ENCODE results near the gene ANKRD60. TPM values are rescaled to one million over a fixed set of nuclear protein-coding genes. Genes with fewer than 3 reads are reported as not detected.

Gene ANKRD60
- total RNA-seq, 2 experiments from 2014 or later = not detected

GRCh38 chr20:58179432-58180099 lies 48.9 kb downstream of the ANKRD60 start:
- POLR2A ChIA-PET = no interaction called here
- Histone ChIP-seq H3K4me3 (ENCODE audit: low read depth, low read length, poor library complexity, severe bottlenecking) (peak overlapping the region; percentile 32), H3K27ac (ENCODE audit: low read depth, low read length, poor library complexity, severe bottlenecking) (no peak overlapping the region), H3K4me2 (ENCODE audit: low read length) (peak overlapping the region; percentile 65), H3K9me2 (ENCODE audit: insufficient read depth, low read length) (no peaks in the 10 kb centered on the region), H3K36me3 (ENCODE audit: insufficient read depth, low read length) (no peaks in the 10 kb centered on the region), H3K79me2 (ENCODE audit: insufficient read depth, low read depth, low read length) (no peaks in the 10 kb centered on the region), H3K9me3 (ENCODE audit: low read length) (no peaks in the 10 kb centered on the region), H3K4me1 (ENCODE audit: insufficient read depth, low read length, poor library complexity, severe bottlenecking) (peaks cover 4% of the 10 kb centered on the region), H2AFZ (ENCODE audit: low read length) (peak overlapping the region; percentile 90), H4K20me1 (ENCODE audit: insufficient read depth, low read length) (no peaks in the 10 kb centered on the region)
- CTCF ChIA-PET (ENCODE audit: unreplicated experiment) = no interaction called here
- TF ChIP-seq CTCF (conservative IDR thresholded peaks at IDR 0.05; ENCODE audit: low read length) (peak; percentile 91), EZH2phosphoT487 (IDR thresholded peaks at IDR 0.05; ENCODE audit: borderline replicate concordance, low read depth, low read length) (no peak)
- BruUV-seq (replicated peaks) = no TSS peak
- intact Hi-C loops (cut with micrococcal nuclease; ENCODE audit: unreplicated experiment) = loop anchor here (1.0 to 5.0 kb wide), 3 partner anchors 527 to 582 kb away; no protein-coding TSS in a partner anchor
- DNase-seq (ENCODE audit: low spot score) = peak; percentile 67

GRCh38 chr20:58179083-58179431 lies 49.4 kb downstream of the ANKRD60 start:
- POLR2A ChIA-PET = no interaction called here
- H3K36me3 ChIP-seq (ENCODE audit: insufficient read depth, low read length) = no peaks in the 10 kb centered on the region
- peaks cover 4% of the 10 kb centered on the region for H3K4me1 ChIP-seq (ENCODE audit: insufficient read depth, low read length, poor library complexity, severe bottlenecking)
- TF ChIP-seq EZH2phosphoT487 (IDR thresholded peaks at IDR 0.05; ENCODE audit: borderline replicate concordance, low read depth, low read length) (no peak), CTCF (conservative IDR thresholded peaks at IDR 0.05; ENCODE audit: low read length) (no peak)
- no TSS peak for BruUV-seq (replicated peaks)
- H3K79me2 ChIP-seq (ENCODE audit: insufficient read depth, low read depth, low read length) = no peaks in the 10 kb centered on the region
- H3K9me2 ChIP-seq (ENCODE audit: insufficient read depth, low read length) = no peaks in the 10 kb centered on the region
- H4K20me1 ChIP-seq (ENCODE audit: insufficient read depth, low read length) = no peaks in the 10 kb centered on the region
- H3K27ac ChIP-seq (ENCODE audit: low read depth, low read length, poor library complexity, severe bottlenecking) = no peak overlapping the region
- H3K4me3 ChIP-seq (ENCODE audit: low read depth, low read length, poor library complexity, severe bottlenecking) = peak overlapping the region; percentile 32
- intact Hi-C loops (cut with micrococcal nuclease; ENCODE audit: unreplicated experiment) = loop anchor here (1.0 to 5.0 kb wide), 3 partner anchors 527 to 582 kb away; no protein-coding TSS in a partner anchor
- H2AFZ ChIP-seq (ENCODE audit: low read length) = peak overlapping the region; percentile 90; the same call in 1 of the 2 replicates
- CTCF ChIA-PET (ENCODE audit: unreplicated experiment) = no interaction called here
- no peak for DNase-seq (ENCODE audit: low spot score)
- H3K9me3 ChIP-seq (ENCODE audit: low read length) = no peaks in the 10 kb centered on the region
- H3K4me2 ChIP-seq (ENCODE audit: low read length) = peak overlapping the region; percentile 65

- no peak overlapping the region for H3K27ac ChIP-seq (ENCODE audit: low read depth, low read length, poor library complexity, severe bottlenecking)
- CTCF ChIA-PET (ENCODE audit: unreplicated experiment) = no interaction called here
- no peak for DNase-seq (ENCODE audit: low spot score)
- no peak overlapping the region for H3K4me3 ChIP-seq (ENCODE audit: low read depth, low read length, poor library complexity, severe bottlenecking)
- H3K4me2 ChIP-seq (ENCODE audit: low read length) = no peak overlapping the region
- no peaks in the 10 kb centered on the region for H3K79me2 ChIP-seq (ENCODE audit: insufficient read depth, low read depth, low read length)
- intact Hi-C loops (cut with micrococcal nuclease; ENCODE audit: unreplicated experiment) = loop anchor here (5.0 kb wide), 1 partner anchor 525 kb away; no protein-coding TSS in a partner anchor
- H3K36me3 ChIP-seq (ENCODE audit: insufficient read depth, low read length) = no peaks in the 10 kb centered on the region
- no TSS peak for BruUV-seq (replicated peaks)
- no peaks in the 10 kb centered on the region for H3K9me3 ChIP-seq (ENCODE audit: low read length)
- no peak overlapping the region for H2AFZ ChIP-seq (ENCODE audit: low read length)
- no peak for TF ChIP-seq EZH2phosphoT487 (IDR thresholded peaks at IDR 0.05; ENCODE audit: borderline replicate concordance, low read depth, low read length)
- no peak for TF ChIP-seq CTCF (conservative IDR thresholded peaks at IDR 0.05; ENCODE audit: low read length)
- POLR2A ChIA-PET = no interaction called here
- H3K9me2 ChIP-seq (ENCODE audit: insufficient read depth, low read length) = no peaks in the 10 kb centered on the region
- H3K4me1 ChIP-seq (ENCODE audit: insufficient read depth, low read length, poor library complexity, severe bottlenecking) = peaks cover 4% of the 10 kb centered on the region
- no peaks in the 10 kb centered on the region for H4K20me1 ChIP-seq (ENCODE audit: insufficient read depth, low read length)
Observed at GRCh38 chr20:58177799-58178198, 50.7 kb downstream of the ANKRD60 start.
